ENCODE measurements around the gene FOXN3. TPM values are rescaled to one million over a fixed set of nuclear protein-coding genes. Genes with fewer than 3 reads are reported as not detected.

The FOXN3 gene
- polyA plus RNA-seq, 2 of the 4 experiments (the other 2 are of a cell fraction), result 6.0 to 6.4 TPM

DNA sequence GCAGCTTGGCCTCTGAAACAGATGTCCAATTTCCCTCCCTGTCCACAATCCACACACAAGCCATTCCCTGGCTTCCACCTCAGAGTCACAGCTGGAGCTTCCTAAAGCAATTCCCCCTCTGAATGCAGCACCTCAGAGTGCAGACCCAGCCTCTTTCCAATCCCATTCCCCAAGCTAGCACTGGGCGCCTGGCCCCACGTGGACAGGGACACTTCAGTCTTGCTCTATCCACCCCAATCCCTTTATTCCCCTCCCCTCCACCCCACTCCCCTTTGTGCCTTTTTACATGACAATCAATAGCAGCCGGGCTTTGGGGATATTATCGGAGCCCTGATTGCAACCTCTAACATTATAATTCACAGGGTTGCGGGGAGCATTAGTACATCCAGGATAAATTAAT lies 300.0 kb downstream of the FOXN3 start:
- TF ChIP-seq MYC (IDR thresholded peaks at IDR 0.05; ENCODE audit: borderline replicate concordance, low read length) (no peak), MAZ (IDR thresholded peaks at IDR 0.05; ENCODE audit: borderline replicate concordance, low read depth, low read length) (no peak), SREBF2 (IDR thresholded peaks at IDR 0.05) (no peak), CBX8 (IDR thresholded peaks at IDR 0.05) (no peak), CHD4 (IDR thresholded peaks at IDR 0.05; ENCODE audit: borderline replicate concordance) (no peak), NFE2L2 (conservative IDR thresholded peaks at IDR 0.05; ENCODE audit: low read length) (no peak), JUNB (IDR thresholded peaks at IDR 0.05) (no peak), EHMT2 (IDR thresholded peaks at IDR 0.05; ENCODE audit: low read depth) (no peak), FOSL2 (IDR thresholded peaks at IDR 0.05) (no peak), FOSL2 (CRISPR knock-in tag; IDR thresholded peaks at IDR 0.05) (no peak), RARB (CRISPR knock-in tag; IDR thresholded peaks at IDR 0.05) (no peak), TFCP2L1 (CRISPR knock-in tag; IDR thresholded peaks at IDR 0.05) (no peak), NR3C1 (IDR thresholded peaks at IDR 0.05) (no peak), FOSB (CRISPR knock-in tag; IDR thresholded peaks at IDR 0.05) (no peak), CEBPB (IDR thresholded peaks at IDR 0.05) (no peak), FOXS1 (CRISPR knock-in tag; IDR thresholded peaks at IDR 0.05) (no peak)
- TF ChIP-seq, protein P1, sequence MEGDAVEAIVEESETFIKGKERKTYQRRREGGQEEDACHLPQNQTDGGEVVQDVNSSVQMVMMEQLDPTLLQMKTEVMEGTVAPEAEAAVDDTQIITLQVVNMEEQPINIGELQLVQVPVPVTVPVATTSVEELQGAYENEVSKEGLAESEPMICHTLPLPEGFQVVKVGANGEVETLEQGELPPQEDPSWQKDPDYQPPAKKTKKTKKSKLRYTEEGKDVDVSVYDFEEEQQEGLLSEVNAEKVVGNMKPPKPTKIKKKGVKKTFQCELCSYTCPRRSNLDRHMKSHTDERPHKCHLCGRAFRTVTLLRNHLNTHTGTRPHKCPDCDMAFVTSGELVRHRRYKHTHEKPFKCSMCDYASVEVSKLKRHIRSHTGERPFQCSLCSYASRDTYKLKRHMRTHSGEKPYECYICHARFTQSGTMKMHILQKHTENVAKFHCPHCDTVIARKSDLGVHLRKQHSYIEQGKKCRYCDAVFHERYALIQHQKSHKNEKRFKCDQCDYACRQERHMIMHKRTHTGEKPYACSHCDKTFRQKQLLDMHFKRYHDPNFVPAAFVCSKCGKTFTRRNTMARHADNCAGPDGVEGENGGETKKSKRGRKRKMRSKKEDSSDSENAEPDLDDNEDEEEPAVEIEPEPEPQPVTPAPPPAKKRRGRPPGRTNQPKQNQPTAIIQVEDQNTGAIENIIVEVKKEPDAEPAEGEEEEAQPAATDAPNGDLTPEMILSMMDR (IDR thresholded peaks at IDR 0.05), result no peak
- TF ChIP-seq, protein P2, sequence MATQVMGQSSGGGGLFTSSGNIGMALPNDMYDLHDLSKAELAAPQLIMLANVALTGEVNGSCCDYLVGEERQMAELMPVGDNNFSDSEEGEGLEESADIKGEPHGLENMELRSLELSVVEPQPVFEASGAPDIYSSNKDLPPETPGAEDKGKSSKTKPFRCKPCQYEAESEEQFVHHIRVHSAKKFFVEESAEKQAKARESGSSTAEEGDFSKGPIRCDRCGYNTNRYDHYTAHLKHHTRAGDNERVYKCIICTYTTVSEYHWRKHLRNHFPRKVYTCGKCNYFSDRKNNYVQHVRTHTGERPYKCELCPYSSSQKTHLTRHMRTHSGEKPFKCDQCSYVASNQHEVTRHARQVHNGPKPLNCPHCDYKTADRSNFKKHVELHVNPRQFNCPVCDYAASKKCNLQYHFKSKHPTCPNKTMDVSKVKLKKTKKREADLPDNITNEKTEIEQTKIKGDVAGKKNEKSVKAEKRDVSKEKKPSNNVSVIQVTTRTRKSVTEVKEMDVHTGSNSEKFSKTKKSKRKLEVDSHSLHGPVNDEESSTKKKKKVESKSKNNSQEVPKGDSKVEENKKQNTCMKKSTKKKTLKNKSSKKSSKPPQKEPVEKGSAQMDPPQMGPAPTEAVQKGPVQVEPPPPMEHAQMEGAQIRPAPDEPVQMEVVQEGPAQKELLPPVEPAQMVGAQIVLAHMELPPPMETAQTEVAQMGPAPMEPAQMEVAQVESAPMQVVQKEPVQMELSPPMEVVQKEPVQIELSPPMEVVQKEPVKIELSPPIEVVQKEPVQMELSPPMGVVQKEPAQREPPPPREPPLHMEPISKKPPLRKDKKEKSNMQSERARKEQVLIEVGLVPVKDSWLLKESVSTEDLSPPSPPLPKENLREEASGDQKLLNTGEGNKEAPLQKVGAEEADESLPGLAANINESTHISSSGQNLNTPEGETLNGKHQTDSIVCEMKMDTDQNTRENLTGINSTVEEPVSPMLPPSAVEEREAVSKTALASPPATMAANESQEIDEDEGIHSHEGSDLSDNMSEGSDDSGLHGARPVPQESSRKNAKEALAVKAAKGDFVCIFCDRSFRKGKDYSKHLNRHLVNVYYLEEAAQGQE (IDR thresholded peaks at IDR 0.05), result no peak
- TF ChIP-seq, protein P3, sequence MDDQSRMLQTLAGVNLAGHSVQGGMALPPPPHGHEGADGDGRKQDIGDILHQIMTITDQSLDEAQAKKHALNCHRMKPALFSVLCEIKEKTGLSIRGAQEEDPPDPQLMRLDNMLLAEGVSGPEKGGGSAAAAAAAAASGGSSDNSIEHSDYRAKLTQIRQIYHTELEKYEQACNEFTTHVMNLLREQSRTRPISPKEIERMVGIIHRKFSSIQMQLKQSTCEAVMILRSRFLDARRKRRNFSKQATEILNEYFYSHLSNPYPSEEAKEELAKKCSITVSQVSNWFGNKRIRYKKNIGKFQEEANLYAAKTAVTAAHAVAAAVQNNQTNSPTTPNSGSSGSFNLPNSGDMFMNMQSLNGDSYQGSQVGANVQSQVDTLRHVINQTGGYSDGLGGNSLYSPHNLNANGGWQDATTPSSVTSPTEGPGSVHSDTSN (IDR thresholded peaks at IDR 0.05), result no peak
- FAIRE-seq, result no peak
- no peaks in the 10 kb centered on the region for H3K4me1 ChIP-seq
- CTCF ChIA-PET, result interaction anchor here (1.0 kb wide), 2 partner anchors 9 to 61 kb away, joined by 3 read pairs; no protein-coding TSS in a partner anchor
- no peak overlapping the region for H3K27ac ChIP-seq
- POLR2A ChIA-PET, result no interaction called here
- WGBS (ENCODE audit: missing lambda C conversion rate), result 63% methylated on average over 5 of the region's 5 CpGs
- H3K9me3 ChIP-seq, result peaks cover 18% of the 10 kb centered on the region
- no peak for ATAC-seq
- DNase-seq (ENCODE audit: low read depth in 1 of 2, low spot score in 1 of 2), result no peak
- no peak overlapping the region for H3K4me2 ChIP-seq
- no peak overlapping the region for H3K4me3 ChIP-seq

DNA sequence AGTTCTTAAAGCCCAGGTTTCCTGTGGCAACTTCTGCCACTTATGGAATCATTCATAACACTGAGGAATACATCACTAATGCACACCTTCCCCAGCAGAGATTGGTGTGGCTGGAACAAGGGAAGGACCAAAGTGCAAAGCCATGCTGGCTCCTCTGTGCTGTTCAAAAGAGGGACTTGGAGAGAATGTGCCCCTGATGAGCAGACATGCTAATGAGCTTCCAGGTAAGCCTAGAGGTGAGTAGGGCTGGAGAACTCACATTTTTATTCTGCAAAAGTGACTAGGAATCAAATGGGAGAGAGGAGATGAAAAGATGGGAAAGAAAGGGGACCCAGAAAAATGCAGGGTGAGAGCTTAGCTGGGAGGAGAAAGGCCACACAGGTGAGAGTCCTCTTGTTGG lies 302.9 kb downstream of the FOXN3 start:
- H3K4me1 ChIP-seq, result no peaks in the 10 kb centered on the region
- FAIRE-seq (no peak), ATAC-seq (no peak), DNase-seq (ENCODE audit: low read depth in 1 of 2, low spot score in 1 of 2) (no peak)
- H3K4me3 ChIP-seq, result no peak overlapping the region
- no peak overlapping the region for H3K27ac ChIP-seq
- CTCF ChIA-PET, result interaction anchor here (0.6 kb wide), 1 partner anchor 668 kb away, joined by 3 read pairs; no protein-coding TSS in a partner anchor
- POLR2A ChIA-PET, result no interaction called here
- TF ChIP-seq TP53 (CRISPR knock-in tag; IDR thresholded peaks at IDR 0.05) (no peak), MAFK (IDR thresholded peaks at IDR 0.05; ENCODE audit: partially characterized antibody) (no peak), GATA3 (IDR thresholded peaks at IDR 0.05; ENCODE audit: borderline replicate concordance) (no peak), CBX8 (IDR thresholded peaks at IDR 0.05) (no peak), BHLHE40 (IDR thresholded peaks at IDR 0.05; ENCODE audit: low read depth, low read length) (no peak), NFE2L2 (conservative IDR thresholded peaks at IDR 0.05; ENCODE audit: low read length) (no peak), POLR2AphosphoS2 (conservative IDR thresholded peaks at IDR 0.05; ENCODE audit: low read length) (no peak), RCOR1 (IDR thresholded peaks at IDR 0.05; ENCODE audit: low read depth, low read length) (no peak)
- TF ChIP-seq, protein P4, sequence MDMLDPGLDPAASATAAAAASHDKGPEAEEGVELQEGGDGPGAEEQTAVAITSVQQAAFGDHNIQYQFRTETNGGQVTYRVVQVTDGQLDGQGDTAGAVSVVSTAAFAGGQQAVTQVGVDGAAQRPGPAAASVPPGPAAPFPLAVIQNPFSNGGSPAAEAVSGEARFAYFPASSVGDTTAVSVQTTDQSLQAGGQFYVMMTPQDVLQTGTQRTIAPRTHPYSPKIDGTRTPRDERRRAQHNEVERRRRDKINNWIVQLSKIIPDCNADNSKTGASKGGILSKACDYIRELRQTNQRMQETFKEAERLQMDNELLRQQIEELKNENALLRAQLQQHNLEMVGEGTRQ (IDR thresholded peaks at IDR 0.05), result no peak
- TF ChIP-seq, protein P5, sequence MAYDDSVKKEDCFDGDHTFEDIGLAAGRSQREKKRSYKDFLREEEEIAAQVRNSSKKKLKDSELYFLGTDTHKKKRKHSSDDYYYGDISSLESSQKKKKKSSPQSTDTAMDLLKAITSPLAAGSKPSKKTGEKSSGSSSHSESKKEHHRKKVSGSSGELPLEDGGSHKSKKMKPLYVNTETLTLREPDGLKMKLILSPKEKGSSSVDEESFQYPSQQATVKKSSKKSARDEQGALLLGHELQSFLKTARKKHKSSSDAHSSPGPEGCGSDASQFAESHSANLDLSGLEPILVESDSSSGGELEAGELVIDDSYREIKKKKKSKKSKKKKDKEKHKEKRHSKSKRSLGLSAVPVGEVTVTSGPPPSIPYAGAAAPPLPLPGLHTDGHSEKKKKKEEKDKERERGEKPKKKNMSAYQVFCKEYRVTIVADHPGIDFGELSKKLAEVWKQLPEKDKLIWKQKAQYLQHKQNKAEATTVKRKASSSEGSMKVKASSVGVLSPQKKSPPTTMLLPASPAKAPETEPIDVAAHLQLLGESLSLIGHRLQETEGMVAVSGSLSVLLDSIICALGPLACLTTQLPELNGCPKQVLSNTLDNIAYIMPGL (CRISPR knock-in tag; IDR thresholded peaks at IDR 0.05; ENCODE audit: borderline replicate concordance), result no peak
- no peak overlapping the region for H3K4me2 ChIP-seq
- H3K9me3 ChIP-seq, result peaks cover 7% of the 10 kb centered on the region; the same call in 1 of the 3 replicates
